CD4-positive, alpha-beta T cell treated with Interleukin-17A for 4 hours (primary cell): Measurements from ENCODE around the gene LIME1.

ENCODE experiments used
- DNase-seq: peaks from one replicate; pipeline ENCODE4 v3.0.0-alpha.2; 2020; ENCODE audit warnings: mixed read lengths

Gene LIME1

GRCh38 chr20:63735859-63736718 is at the start of gene LIME1:
TSS of gene LIME1 (plus strand) at chr20:63736664. CDS start at chr20:63737550, 886 bp downstream.
- peak; percentile 88 for DNase-seq

GRCh38 chr20:63687419-63688178 is 48.9 kb upstream of the LIME1 start:
- DNase-seq: no peak

- no peak for DNase-seq
Measured at GRCh38 chr20:63688228-63689045, 48.0 kb upstream of the LIME1 start.

- DNase-seq: no peak
Measured at GRCh38 chr20:63689046-63690002, 47.1 kb upstream of the LIME1 start.

- DNase-seq: no peak
Measured at GRCh38 chr20:63690003-63690897, 46.2 kb upstream of the LIME1 start.

GRCh38 chr20:63690898-63691710 is 45.4 kb upstream of the LIME1 start:
- DNase-seq: no peak

- no peak for DNase-seq
Measured at GRCh38 chr20:63691711-63692435, 44.6 kb upstream of the LIME1 start.

- DNase-seq: no peak
Measured at GRCh38 chr20:63692436-63693082, 43.9 kb upstream of the LIME1 start.

GRCh38 chr20:63693083-63693732 is 43.3 kb upstream of the LIME1 start:
- no peak for DNase-seq

GRCh38 chr20:63693733-63694583 is 42.5 kb upstream of the LIME1 start:
- DNase-seq: no peak

GRCh38 chr20:63694584-63695423 is 41.7 kb upstream of the LIME1 start:
- no peak for DNase-seq

GRCh38 chr20:63695424-63696305 is 40.8 kb upstream of the LIME1 start:
- DNase-seq: no peak

- peak; percentile 36 for DNase-seq
Measured at GRCh38 chr20:63696306-63696627, 40.2 kb upstream of the LIME1 start.

GRCh38 chr20:63696628-63697356 is 39.7 kb upstream of the LIME1 start, which contains the start of gene TNFRSF6B:
TSS of gene TNFRSF6B (plus strand) at chr20:63696652. CDS start at chr20:63696768, 116 bp downstream.
- DNase-seq: peak; percentile 41
